ENCODE results near the gene PHKG2.

DNA sequence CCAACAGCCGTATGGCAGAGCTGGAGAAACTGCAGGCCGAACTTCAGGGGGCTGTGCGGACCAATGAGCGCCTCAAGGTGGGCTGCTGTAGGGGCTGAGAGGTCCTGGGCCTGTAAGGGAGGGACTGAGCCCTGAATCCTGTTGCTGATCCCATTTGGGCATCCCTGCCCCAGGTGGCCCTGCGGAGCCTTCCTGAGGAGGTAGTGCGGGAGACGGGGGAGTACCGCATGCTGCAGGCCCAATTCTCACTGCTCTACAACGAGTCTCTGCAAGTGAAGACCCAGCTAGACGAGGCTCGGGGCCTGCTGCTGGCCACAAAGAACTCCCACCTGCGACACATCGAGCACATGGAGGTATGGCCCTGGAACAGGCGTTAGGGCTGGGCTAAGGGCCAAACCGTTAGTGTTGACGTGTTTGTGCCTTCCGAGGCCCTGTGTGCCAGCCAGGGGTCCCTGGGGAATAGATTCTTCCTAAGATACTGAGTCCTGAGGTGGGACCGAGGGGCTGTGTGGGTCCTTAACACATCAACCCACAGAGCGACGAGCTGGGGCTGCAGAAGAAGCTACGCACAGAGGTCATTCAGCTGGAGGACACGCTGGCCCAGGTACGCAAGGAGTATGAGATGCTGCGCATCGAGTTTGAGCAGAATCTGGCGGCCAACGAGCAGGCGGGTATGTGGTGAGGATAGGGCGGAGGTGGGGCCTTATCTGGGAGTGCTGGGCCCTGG lies 18.1 kb downstream of the PHKG2 start:
- TF ChIP-seq, protein P1, sequence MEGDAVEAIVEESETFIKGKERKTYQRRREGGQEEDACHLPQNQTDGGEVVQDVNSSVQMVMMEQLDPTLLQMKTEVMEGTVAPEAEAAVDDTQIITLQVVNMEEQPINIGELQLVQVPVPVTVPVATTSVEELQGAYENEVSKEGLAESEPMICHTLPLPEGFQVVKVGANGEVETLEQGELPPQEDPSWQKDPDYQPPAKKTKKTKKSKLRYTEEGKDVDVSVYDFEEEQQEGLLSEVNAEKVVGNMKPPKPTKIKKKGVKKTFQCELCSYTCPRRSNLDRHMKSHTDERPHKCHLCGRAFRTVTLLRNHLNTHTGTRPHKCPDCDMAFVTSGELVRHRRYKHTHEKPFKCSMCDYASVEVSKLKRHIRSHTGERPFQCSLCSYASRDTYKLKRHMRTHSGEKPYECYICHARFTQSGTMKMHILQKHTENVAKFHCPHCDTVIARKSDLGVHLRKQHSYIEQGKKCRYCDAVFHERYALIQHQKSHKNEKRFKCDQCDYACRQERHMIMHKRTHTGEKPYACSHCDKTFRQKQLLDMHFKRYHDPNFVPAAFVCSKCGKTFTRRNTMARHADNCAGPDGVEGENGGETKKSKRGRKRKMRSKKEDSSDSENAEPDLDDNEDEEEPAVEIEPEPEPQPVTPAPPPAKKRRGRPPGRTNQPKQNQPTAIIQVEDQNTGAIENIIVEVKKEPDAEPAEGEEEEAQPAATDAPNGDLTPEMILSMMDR (IDR thresholded peaks at IDR 0.05; ENCODE audit: poor library complexity, severe bottlenecking): no peak
- TF ChIP-seq EZH2 (IDR thresholded peaks at IDR 0.05; ENCODE audit: borderline replicate concordance, insufficient read depth, low read length, poor library complexity, severe bottlenecking): no peak
- TF ChIP-seq, protein P2, sequence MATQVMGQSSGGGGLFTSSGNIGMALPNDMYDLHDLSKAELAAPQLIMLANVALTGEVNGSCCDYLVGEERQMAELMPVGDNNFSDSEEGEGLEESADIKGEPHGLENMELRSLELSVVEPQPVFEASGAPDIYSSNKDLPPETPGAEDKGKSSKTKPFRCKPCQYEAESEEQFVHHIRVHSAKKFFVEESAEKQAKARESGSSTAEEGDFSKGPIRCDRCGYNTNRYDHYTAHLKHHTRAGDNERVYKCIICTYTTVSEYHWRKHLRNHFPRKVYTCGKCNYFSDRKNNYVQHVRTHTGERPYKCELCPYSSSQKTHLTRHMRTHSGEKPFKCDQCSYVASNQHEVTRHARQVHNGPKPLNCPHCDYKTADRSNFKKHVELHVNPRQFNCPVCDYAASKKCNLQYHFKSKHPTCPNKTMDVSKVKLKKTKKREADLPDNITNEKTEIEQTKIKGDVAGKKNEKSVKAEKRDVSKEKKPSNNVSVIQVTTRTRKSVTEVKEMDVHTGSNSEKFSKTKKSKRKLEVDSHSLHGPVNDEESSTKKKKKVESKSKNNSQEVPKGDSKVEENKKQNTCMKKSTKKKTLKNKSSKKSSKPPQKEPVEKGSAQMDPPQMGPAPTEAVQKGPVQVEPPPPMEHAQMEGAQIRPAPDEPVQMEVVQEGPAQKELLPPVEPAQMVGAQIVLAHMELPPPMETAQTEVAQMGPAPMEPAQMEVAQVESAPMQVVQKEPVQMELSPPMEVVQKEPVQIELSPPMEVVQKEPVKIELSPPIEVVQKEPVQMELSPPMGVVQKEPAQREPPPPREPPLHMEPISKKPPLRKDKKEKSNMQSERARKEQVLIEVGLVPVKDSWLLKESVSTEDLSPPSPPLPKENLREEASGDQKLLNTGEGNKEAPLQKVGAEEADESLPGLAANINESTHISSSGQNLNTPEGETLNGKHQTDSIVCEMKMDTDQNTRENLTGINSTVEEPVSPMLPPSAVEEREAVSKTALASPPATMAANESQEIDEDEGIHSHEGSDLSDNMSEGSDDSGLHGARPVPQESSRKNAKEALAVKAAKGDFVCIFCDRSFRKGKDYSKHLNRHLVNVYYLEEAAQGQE (IDR thresholded peaks at IDR 0.05; ENCODE audit: borderline replicate concordance): no peak

Data from neural cell (in vitro differentiated cells).